Measurements from ENCODE around the gene PSME4. TPM values are rescaled to one million over a fixed set of nuclear protein-coding genes. Genes with fewer than 3 reads are reported as not detected.

PSME4 gene
- total RNA-seq, 1 experiment from 2014 or later, result 24.3 TPM

GRCh38 chr2:53903011-53903410 lies 67.8 kb downstream of the PSME4 start:
- DNase-seq (ENCODE audit: low spot score), result no peak
- in situ Hi-C loops (cut with HindIII; ENCODE audit: low sequenced_read_pairs), result no loop called here

- in situ Hi-C loops (cut with HindIII; ENCODE audit: low sequenced_read_pairs), result no loop called here
- DNase-seq (ENCODE audit: low spot score), result no peak
Observed at GRCh38 chr2:53901192-53901591, 69.6 kb downstream of the PSME4 start.

- in situ Hi-C loops (cut with HindIII; ENCODE audit: low sequenced_read_pairs), result no loop called here
Observed at GRCh38 chr2:53896864-53897263, 73.9 kb downstream of the PSME4 start.

GRCh38 chr2:53886406-53887280 lies 84.2 kb downstream of the PSME4 start:
- DNase-seq (ENCODE audit: low spot score), result peak; percentile 41
- in situ Hi-C loops (cut with HindIII; ENCODE audit: low sequenced_read_pairs), result no loop called here

More at GRCh38 chr2:53896864-53897263, 73.9 kb downstream of the PSME4 start:
- no peak for DNase-seq (ENCODE audit: low spot score)

GRCh38 chr2:53884883-53885282 lies 85.9 kb downstream of the PSME4 start:
- DNase-seq (ENCODE audit: low spot score), result no peak
- in situ Hi-C loops (cut with HindIII; ENCODE audit: low sequenced_read_pairs), result no loop called here

GRCh38 chr2:53881986-53882385 lies 88.8 kb downstream of the PSME4 start:
- in situ Hi-C loops (cut with HindIII; ENCODE audit: low sequenced_read_pairs), result no loop called here
- no peak for DNase-seq (ENCODE audit: low spot score)

GRCh38 chr2:53881360-53881759 lies 89.4 kb downstream of the PSME4 start:
- no peak for DNase-seq (ENCODE audit: low spot score)
- in situ Hi-C loops (cut with HindIII; ENCODE audit: low sequenced_read_pairs), result no loop called here

GRCh38 chr2:53880756-53881155 lies 90.0 kb downstream of the PSME4 start:
- in situ Hi-C loops (cut with HindIII; ENCODE audit: low sequenced_read_pairs), result no loop called here
- DNase-seq (ENCODE audit: low spot score), result no peak

GRCh38 chr2:53877556-53877955 lies 93.2 kb downstream of the PSME4 start:
- in situ Hi-C loops (cut with HindIII; ENCODE audit: low sequenced_read_pairs), result no loop called here
- DNase-seq (ENCODE audit: low spot score), result no peak

GRCh38 chr2:53877112-53877511 lies 93.7 kb downstream of the PSME4 start:
- no peak for DNase-seq (ENCODE audit: low spot score)
- in situ Hi-C loops (cut with HindIII; ENCODE audit: low sequenced_read_pairs), result no loop called here

- no peak for DNase-seq (ENCODE audit: low spot score)
- in situ Hi-C loops (cut with HindIII; ENCODE audit: low sequenced_read_pairs), result no loop called here
Observed at GRCh38 chr2:53874401-53874950, 96.3 kb downstream of the PSME4 start.

- in situ Hi-C loops (cut with HindIII; ENCODE audit: low sequenced_read_pairs), result no loop called here
- no peak for DNase-seq (ENCODE audit: low spot score)
Observed at GRCh38 chr2:53867773-53868172, 103.0 kb downstream of the PSME4 start.

GRCh38 chr2:53867169-53867568 lies 103.6 kb downstream of the PSME4 start:
- DNase-seq (ENCODE audit: low spot score), result no peak
- in situ Hi-C loops (cut with HindIII; ENCODE audit: low sequenced_read_pairs), result no loop called here

GRCh38 chr2:53865962-53866361 lies 104.8 kb downstream of the PSME4 start:
- in situ Hi-C loops (cut with HindIII; ENCODE audit: low sequenced_read_pairs), result no loop called here
- no peak for DNase-seq (ENCODE audit: low spot score)

GRCh38 chr2:53865264-53865663 lies 105.5 kb downstream of the PSME4 start:
- DNase-seq (ENCODE audit: low spot score), result no peak
- in situ Hi-C loops (cut with HindIII; ENCODE audit: low sequenced_read_pairs), result no loop called here

- no peak for DNase-seq (ENCODE audit: low spot score)
- in situ Hi-C loops (cut with HindIII; ENCODE audit: low sequenced_read_pairs), result no loop called here
Observed at GRCh38 chr2:53863538-53864227, 107.1 kb downstream of the PSME4 start.

- in situ Hi-C loops (cut with HindIII; ENCODE audit: low sequenced_read_pairs), result no loop called here
- DNase-seq (ENCODE audit: low spot score), result no peak
Observed at GRCh38 chr2:53861824-53862223, 109.0 kb downstream of the PSME4 start.

GRCh38 chr2:53859206-53860181 lies 111.3 kb downstream of the PSME4 start, which contains the start of gene GPR75:
Gene GPR75 (minus strand): TSS chr2:53859967. CDS start chr2:53854756, 5,211 bp downstream.
- in situ Hi-C loops (cut with HindIII; ENCODE audit: low sequenced_read_pairs), result no loop called here
- DNase-seq (ENCODE audit: low spot score), result peak; percentile 64

- in situ Hi-C loops (cut with HindIII; ENCODE audit: low sequenced_read_pairs), result no loop called here
- no peak for DNase-seq (ENCODE audit: low spot score)
Observed at GRCh38 chr2:53856272-53856671, 114.5 kb downstream of the PSME4 start.

All from G401 (cell line).